ENCODE results near the gene WWP2.
"Not testable (repeated sequence)": the region's sequence is repeated elsewhere in the genome, so short reads cannot be mapped to it uniquely, and the experiment has no call there.

The WWP2 gene

GRCh38 chr16:69937465-69937951 is 175.4 kb downstream of the WWP2 start:
- no peak overlapping the region for H3K9ac ChIP-seq (ENCODE audit: low read depth, low read length)
- no peaks in the 10 kb centered on the region for H3K27me3 ChIP-seq (ENCODE audit: insufficient read depth, low read length)
- peaks cover 45% of the 10 kb centered on the region for H3K36me3 ChIP-seq (ENCODE audit: insufficient read depth, low read depth, low read length)
- H3K27ac ChIP-seq (ENCODE audit: low read length) = no peak overlapping the region
- no peaks in the 10 kb centered on the region for H3K4me1 ChIP-seq (ENCODE audit: insufficient read depth, low read length)
- H3K4me3 ChIP-seq (ENCODE audit: low read length) = no peak overlapping the region
- no peaks in the 10 kb centered on the region for H3K9me3 ChIP-seq (ENCODE audit: insufficient read depth, low read depth, low read length)

DNA sequence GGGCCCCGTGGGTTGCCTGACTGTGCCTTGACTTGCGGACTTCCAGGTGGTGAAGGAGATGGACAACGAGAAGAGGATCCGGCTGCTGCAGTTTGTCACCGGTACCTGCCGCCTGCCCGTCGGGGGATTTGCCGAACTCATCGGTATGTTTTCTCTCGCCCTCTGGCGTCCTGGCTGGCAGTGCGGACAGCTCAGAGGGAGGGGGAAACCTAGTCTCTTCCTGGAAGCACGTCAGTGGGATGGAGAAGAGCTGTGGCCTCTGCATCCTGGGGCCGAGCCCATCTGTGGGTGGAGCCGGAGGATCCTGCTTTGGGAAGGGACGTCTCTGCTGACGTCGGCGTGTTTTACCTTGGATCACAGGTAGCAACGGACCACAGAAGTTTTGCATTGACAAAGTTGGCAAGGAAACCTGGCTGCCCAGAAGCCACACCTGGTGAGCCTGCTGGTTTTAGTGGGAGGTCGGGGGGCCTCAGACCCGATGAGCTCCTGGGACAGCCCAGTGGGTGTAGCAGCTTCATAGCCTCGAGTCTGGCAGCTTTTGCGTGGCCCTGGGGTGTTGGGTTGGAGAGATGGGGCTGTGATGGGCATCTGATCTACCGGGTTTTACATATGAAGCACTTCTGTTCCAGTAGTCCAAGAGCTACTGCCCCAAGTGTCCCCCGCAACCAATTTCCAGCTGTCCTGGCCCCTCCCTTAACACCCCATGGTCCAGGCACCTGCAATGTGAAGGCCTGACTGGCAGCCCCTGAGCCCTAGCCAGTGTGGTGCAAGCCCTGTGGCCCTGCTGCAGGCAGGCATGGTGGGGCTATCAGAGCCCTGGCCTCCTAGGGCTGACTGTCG is 177.1 kb downstream of the WWP2 start:
- Histone ChIP-seq H3K27ac (ENCODE audit: low read length) (no peak overlapping the region), H3K9ac (ENCODE audit: low read depth, low read length) (no peak overlapping the region), H3K4me1 (ENCODE audit: insufficient read depth, low read length) (no peaks in the 10 kb centered on the region), H3K36me3 (ENCODE audit: insufficient read depth, low read depth, low read length) (peaks cover 41% of the 10 kb centered on the region), H3K4me3 (ENCODE audit: low read length) (no peak overlapping the region), H3K9me3 (ENCODE audit: insufficient read depth, low read depth, low read length) (no peaks in the 10 kb centered on the region), H3K27me3 (ENCODE audit: insufficient read depth, low read length) (no peaks in the 10 kb centered on the region)

GRCh38 chr16:69939821-69940585 is 177.9 kb downstream of the WWP2 start:
- no peaks in the 10 kb centered on the region for H3K4me1 ChIP-seq (ENCODE audit: insufficient read depth, low read length)
- H3K36me3 ChIP-seq (ENCODE audit: insufficient read depth, low read depth, low read length) = peaks cover 41% of the 10 kb centered on the region

GRCh38 chr16:69940676-69941075 is 178.5 kb downstream of the WWP2 start:
- Histone ChIP-seq H3K27me3 (ENCODE audit: insufficient read depth, low read length) (no peaks in the 10 kb centered on the region), H3K9ac (ENCODE audit: low read depth, low read length) (no peak overlapping the region), H3K36me3 (ENCODE audit: insufficient read depth, low read depth, low read length) (peaks cover 41% of the 10 kb centered on the region), H3K9me3 (ENCODE audit: insufficient read depth, low read depth, low read length) (no peaks in the 10 kb centered on the region), H3K4me1 (ENCODE audit: insufficient read depth, low read length) (no peaks in the 10 kb centered on the region), H3K4me3 (ENCODE audit: low read length) (no peak overlapping the region), H3K27ac (ENCODE audit: low read length) (no peak overlapping the region)

More at GRCh38 chr16:69939821-69940585, 177.9 kb downstream of the WWP2 start:
- Histone ChIP-seq H3K9ac (ENCODE audit: low read depth, low read length) (no peak overlapping the region), H3K4me3 (ENCODE audit: low read length) (no peak overlapping the region), H3K9me3 (ENCODE audit: insufficient read depth, low read depth, low read length) (no peaks in the 10 kb centered on the region), H3K27ac (ENCODE audit: low read length) (no peak overlapping the region), H3K27me3 (ENCODE audit: insufficient read depth, low read length) (no peaks in the 10 kb centered on the region)

GRCh38 chr16:69941251-69942098 is 179.3 kb downstream of the WWP2 start:
- peaks cover 34% of the 10 kb centered on the region for H3K36me3 ChIP-seq (ENCODE audit: insufficient read depth, low read depth, low read length)

DNA sequence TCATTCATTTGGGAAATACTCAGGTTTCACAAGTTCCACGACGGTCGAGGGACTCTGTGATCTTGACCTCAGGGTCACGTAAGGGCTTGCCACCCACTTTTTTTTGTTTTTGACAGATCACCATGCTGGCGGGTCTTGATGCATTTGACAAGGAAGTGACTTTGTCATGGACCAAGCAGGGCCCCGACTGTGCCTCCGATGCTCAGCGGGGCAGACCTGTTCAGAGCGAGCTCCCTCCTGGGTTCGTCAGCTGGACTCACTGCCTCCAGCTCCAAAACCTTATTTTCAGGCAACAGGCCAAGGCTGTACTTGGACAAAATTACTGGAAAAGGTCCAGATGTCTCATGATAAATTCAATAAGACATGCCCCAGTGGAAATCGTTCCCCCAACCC is 180.0 kb downstream of the WWP2 start:
- no peaks in the 10 kb centered on the region for H3K4me1 ChIP-seq (ENCODE audit: insufficient read depth, low read length)
- no peak overlapping the region for H3K4me3 ChIP-seq (ENCODE audit: low read length)
- H3K27ac ChIP-seq (ENCODE audit: low read length) = no peak overlapping the region
- H3K9me3 ChIP-seq (ENCODE audit: insufficient read depth, low read depth, low read length) = no peaks in the 10 kb centered on the region
- H3K27me3 ChIP-seq (ENCODE audit: insufficient read depth, low read length) = no peaks in the 10 kb centered on the region
- no peak overlapping the region for H3K9ac ChIP-seq (ENCODE audit: low read depth, low read length)
- peaks cover 28% of the 10 kb centered on the region for H3K36me3 ChIP-seq (ENCODE audit: insufficient read depth, low read depth, low read length)

More at GRCh38 chr16:69941251-69942098, 179.3 kb downstream of the WWP2 start:
- Histone ChIP-seq H3K27ac (ENCODE audit: low read length) (no peak overlapping the region), H3K27me3 (ENCODE audit: insufficient read depth, low read length) (no peaks in the 10 kb centered on the region), H3K4me1 (ENCODE audit: insufficient read depth, low read length) (no peaks in the 10 kb centered on the region), H3K4me3 (ENCODE audit: low read length) (no peak overlapping the region), H3K9me3 (ENCODE audit: insufficient read depth, low read depth, low read length) (no peaks in the 10 kb centered on the region), H3K9ac (ENCODE audit: low read depth, low read length) (no peak overlapping the region)

- no peaks in the 10 kb centered on the region for H3K9me3 ChIP-seq (ENCODE audit: insufficient read depth, low read depth, low read length)
- H3K4me3 ChIP-seq (ENCODE audit: low read length) = no peak overlapping the region
- no peak overlapping the region for H3K27ac ChIP-seq (ENCODE audit: low read length)
- H3K9ac ChIP-seq (ENCODE audit: low read depth, low read length) = no peak overlapping the region
- H3K27me3 ChIP-seq (ENCODE audit: insufficient read depth, low read length) = no peaks in the 10 kb centered on the region
- H3K36me3 ChIP-seq (ENCODE audit: insufficient read depth, low read depth, low read length) = peaks cover 22% of the 10 kb centered on the region; the same call in 1 of the 2 replicates
- no peaks in the 10 kb centered on the region for H3K4me1 ChIP-seq (ENCODE audit: insufficient read depth, low read length)
These were observed 180.6 kb downstream of the WWP2 start for GRCh38 chr16:69942627-69943170.

DNA sequence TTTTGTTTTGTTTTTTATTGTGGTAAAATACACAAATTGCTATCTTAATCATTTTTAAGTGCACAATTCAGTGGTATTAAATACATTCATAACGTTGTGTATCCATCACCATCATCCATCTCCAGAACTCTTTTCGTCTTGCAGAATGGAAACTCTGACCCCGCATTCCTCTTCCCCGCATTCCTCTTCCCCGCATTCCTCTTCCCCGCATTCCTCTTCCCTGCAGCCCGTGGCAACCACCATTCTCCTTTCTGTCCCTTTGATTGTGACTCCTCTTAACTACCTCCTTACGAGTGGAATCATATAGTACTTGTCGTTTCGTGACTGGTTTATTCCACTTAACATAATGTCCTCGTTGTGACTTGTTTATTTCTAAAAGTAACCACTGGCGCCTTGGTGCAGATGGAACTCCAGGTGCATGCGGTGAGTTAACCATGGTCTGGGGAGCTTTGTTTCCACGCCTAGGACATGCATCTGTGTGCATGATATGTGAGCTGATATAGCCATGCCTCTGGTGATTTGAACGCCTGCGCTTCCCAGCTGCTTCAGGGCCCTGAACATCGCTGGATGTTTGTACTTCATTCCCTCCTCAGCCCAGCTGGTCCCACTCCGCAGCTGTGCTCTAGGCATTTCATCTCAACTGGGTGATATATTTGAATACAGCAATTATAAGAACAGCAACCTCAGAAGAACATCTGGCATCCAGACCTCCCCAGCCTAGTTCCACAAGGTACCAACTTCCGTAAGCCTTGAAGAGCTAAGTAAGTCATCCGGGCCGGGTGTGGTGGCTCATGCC is 181.3 kb downstream of the WWP2 start:
- H3K36me3 ChIP-seq (ENCODE audit: insufficient read depth, low read depth, low read length) = 0 out of 2 replicates have a peak, but pooled peaks cover 20% of the 10 kb centered on the region
- H3K9ac ChIP-seq (ENCODE audit: low read depth, low read length); H3K9me3 ChIP-seq (ENCODE audit: insufficient read depth, low read depth, low read length); H3K27me3 ChIP-seq (ENCODE audit: insufficient read depth, low read length); H3K4me1 ChIP-seq (ENCODE audit: insufficient read depth, low read length); H3K27ac ChIP-seq (ENCODE audit: low read length); H3K4me3 ChIP-seq (ENCODE audit: low read length): not testable (repeated sequence)

GRCh38 chr16:69950411-69950810 is 188.3 kb downstream of the WWP2 start:
- not testable (repeated sequence) for H3K27me3 ChIP-seq (ENCODE audit: insufficient read depth, low read length); H3K36me3 ChIP-seq (ENCODE audit: insufficient read depth, low read depth, low read length); H3K9ac ChIP-seq (ENCODE audit: low read depth, low read length); H3K4me3 ChIP-seq (ENCODE audit: low read length); H3K9me3 ChIP-seq (ENCODE audit: insufficient read depth, low read depth, low read length); H3K4me1 ChIP-seq (ENCODE audit: insufficient read depth, low read length); H3K27ac ChIP-seq (ENCODE audit: low read length)

DNA sequence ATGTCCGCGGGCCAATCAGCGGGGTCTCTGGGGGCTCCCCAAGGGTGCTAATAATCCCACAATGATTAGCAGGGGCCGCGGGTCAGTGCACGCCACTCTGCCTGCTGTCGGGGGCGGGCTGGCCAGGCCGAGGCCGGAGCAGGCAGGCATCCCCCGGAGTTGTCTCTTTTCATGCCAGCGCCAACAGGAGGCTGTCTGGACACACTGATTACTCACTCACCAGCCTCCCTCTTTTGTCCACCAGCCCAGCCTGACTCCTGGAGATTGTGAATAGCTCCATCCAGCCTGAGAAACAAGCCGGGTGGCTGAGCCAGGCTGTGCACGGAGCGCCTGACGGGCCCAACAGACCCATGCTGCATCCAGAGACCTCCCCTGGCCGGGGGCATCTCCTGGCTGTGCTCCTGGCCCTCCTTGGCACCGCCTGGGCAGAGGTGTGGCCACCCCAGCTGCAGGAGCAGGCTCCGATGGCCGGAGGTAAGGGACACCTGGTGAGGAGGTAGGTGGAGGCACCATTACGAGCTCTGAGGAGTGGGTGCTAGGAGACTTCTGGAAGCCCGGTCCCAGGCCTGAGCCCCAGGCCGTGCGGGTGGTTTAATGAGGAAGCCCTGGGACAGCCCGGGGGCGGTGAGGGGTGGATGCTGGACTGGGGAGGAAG is 189.0 kb downstream of the WWP2 start, which contains the start of gene CLEC18A:
Gene CLEC18A, plus strand, starts transcription at position 318 of the 655 bp plus-strand sequence. Its CDS starts 33 bp downstream, at position 351.
- not testable (repeated sequence) for H3K9me3 ChIP-seq (ENCODE audit: insufficient read depth, low read depth, low read length); H3K27ac ChIP-seq (ENCODE audit: low read length); H3K36me3 ChIP-seq (ENCODE audit: insufficient read depth, low read depth, low read length); H3K4me1 ChIP-seq (ENCODE audit: insufficient read depth, low read length); H3K27me3 ChIP-seq (ENCODE audit: insufficient read depth, low read length); H3K4me3 ChIP-seq (ENCODE audit: low read length); H3K9ac ChIP-seq (ENCODE audit: low read depth, low read length)
